Esophagus muscularis mucosa (tissue), 3 donors: ENCODE data around the gene STARD13.

Source experiments
- POLR2A ChIP-seq: fragments of 450-650 bp; IDR thresholded peaks from one replicate; pipeline ENCODE4 v1.6.1; 2017; ENCODE audit warnings: antibody characterized with exemption, moderate library complexity, mild to moderate bottlenecking, low read depth
- TF ChIP-seq, protein P1 (sequence below), 3 experiments: fragments of 200-600 bp in 2 of 3; fragments of 450-650 bp in 1 of 3; sonication (generic) in 2 of 3; IDR thresholded peaks; one replicate each; pipeline ENCODE4 v1.5.1; 2017 to 2019; ENCODE audit warnings: antibody characterized with exemption in 3 of 3, mild to moderate bottlenecking in 2 of 3, moderate library complexity in 1 of 3

DNA sequence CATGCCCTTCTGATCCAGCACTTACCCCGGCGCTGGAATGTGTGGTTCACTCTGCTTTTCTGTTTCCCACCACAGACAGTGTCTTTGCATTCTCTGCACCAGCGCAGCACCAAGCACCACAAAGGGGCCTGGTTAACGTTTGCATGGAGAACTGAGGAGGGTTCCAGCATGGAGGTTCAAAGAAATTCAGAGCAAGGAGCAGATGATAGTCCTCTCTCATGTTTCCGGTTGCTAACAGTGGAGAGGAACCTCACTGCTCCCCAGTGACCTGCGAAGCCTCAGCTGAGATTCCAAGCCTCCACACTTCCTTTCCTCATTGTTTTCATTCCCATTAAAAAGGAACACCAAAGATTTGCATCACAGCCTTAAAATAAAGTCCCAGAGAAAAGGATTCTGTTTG lies 99.7 kb downstream of the STARD13 start:
- TF ChIP-seq, protein P1, sequence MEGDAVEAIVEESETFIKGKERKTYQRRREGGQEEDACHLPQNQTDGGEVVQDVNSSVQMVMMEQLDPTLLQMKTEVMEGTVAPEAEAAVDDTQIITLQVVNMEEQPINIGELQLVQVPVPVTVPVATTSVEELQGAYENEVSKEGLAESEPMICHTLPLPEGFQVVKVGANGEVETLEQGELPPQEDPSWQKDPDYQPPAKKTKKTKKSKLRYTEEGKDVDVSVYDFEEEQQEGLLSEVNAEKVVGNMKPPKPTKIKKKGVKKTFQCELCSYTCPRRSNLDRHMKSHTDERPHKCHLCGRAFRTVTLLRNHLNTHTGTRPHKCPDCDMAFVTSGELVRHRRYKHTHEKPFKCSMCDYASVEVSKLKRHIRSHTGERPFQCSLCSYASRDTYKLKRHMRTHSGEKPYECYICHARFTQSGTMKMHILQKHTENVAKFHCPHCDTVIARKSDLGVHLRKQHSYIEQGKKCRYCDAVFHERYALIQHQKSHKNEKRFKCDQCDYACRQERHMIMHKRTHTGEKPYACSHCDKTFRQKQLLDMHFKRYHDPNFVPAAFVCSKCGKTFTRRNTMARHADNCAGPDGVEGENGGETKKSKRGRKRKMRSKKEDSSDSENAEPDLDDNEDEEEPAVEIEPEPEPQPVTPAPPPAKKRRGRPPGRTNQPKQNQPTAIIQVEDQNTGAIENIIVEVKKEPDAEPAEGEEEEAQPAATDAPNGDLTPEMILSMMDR (IDR thresholded peaks at IDR 0.05) = no peak
- TF ChIP-seq POLR2A = no peak
